DND-41 (cell line): Measurements from ENCODE around the gene CPLANE1.
A peak's percentile ranks its signal among the peaks of the same experiment; 100 is the strongest.
"Not testable (repeated sequence)": the region's sequence is repeated elsewhere in the genome, so short reads cannot be mapped to it uniquely, and the experiment has no call there.

Experiments
- ATAC-seq: fragments of 200-7000 bp; cut with Tn5 transposase; 3 replicates; pipeline ENCODE4 v1.9.1; 2021; ENCODE audit warnings: low read depth; ENCODE audit not compliant: insufficient read depth
- DNase-seq: peaks from one replicate; pipeline ENCODE4 v3.0.0-alpha.2; 2020
- H2AFZ ChIP-seq: 2 replicates; pipeline ENCODE4 v1.6.0; 2012; ENCODE audit warnings: low read depth, low read length
- H3K27ac ChIP-seq: 2 replicates; pipeline ENCODE4 v1.5.1; 2012; ENCODE audit warnings: low read length, inconsistent platforms
- H3K27me3 ChIP-seq: fragments of 200-600 bp; sonication (generic); 2 replicates; pipeline ENCODE4 v1.6.0; 2012; ENCODE audit warnings: low read length, mild to moderate bottlenecking, inconsistent platforms; ENCODE audit not compliant: insufficient read depth, poor library complexity
- H3K36me3 ChIP-seq: 2 replicates; pipeline ENCODE4 v1.5.1; 2012; ENCODE audit warnings: low read length, inconsistent platforms; ENCODE audit not compliant: insufficient read depth
- H3K4me1 ChIP-seq: 2 replicates; pipeline ENCODE4 v1.5.1; 2012; ENCODE audit warnings: mild to moderate bottlenecking, low read length; ENCODE audit not compliant: insufficient read depth
- H3K4me2 ChIP-seq: 2 replicates; pipeline ENCODE4 v1.6.0; 2012; ENCODE audit warnings: mild to moderate bottlenecking, moderate library complexity, low read length, inconsistent platforms; ENCODE audit not compliant: insufficient read depth
- H3K4me3 ChIP-seq, 2 experiments: fragments of 200-600 bp in 1 of 2; shearing (Covaris generic) in 1 of 2; 2 replicates each; pipeline ENCODE4 v1.5.1; 2012 to 2016; ENCODE audit warnings: inconsistent platforms in 2 of 2, low read length in 2 of 2, mild to moderate bottlenecking in 2 of 2, low read depth in 1 of 2, moderate library complexity in 1 of 2
- H3K79me2 ChIP-seq: 2 replicates; pipeline ENCODE4 v1.6.0; 2012; ENCODE audit warnings: low read length, inconsistent platforms; ENCODE audit not compliant: insufficient read depth
- H3K9ac ChIP-seq: 2 replicates; pipeline ENCODE4 v1.6.0; 2012; ENCODE audit warnings: low read depth, mild to moderate bottlenecking, inconsistent platforms, low read length, moderate library complexity
- H3K9me3 ChIP-seq: 2 replicates; pipeline ENCODE4 v1.5.1; 2012; ENCODE audit warnings: low read length, moderate library complexity, mild to moderate bottlenecking, inconsistent platforms; ENCODE audit not compliant: insufficient read depth, severe bottlenecking
- H4K20me1 ChIP-seq: 2 replicates; pipeline ENCODE4 v1.6.0; 2012; ENCODE audit warnings: low read length; ENCODE audit not compliant: insufficient read depth
- EZH2 ChIP-seq: IDR thresholded peaks from 3 replicates; pipeline ENCODE4 v1.6.1; 2012; ENCODE audit warnings: borderline replicate concordance, low read depth, mild to moderate bottlenecking, moderate library complexity, low read length, inconsistent platforms; ENCODE audit not compliant: severe bottlenecking
- TF ChIP-seq, protein P1 (sequence below): IDR thresholded peaks from 2 replicates; pipeline ENCODE4 v1.5.1; 2012; ENCODE audit warnings: borderline replicate concordance, low read length, moderate library complexity, mild to moderate bottlenecking; ENCODE audit not compliant: poor library complexity, severe bottlenecking; ENCODE audit errors: extremely low read depth

Gene CPLANE1

GRCh38 chr5:37110135-37110534 lies 139.0 kb downstream of the CPLANE1 start:
- Histone ChIP-seq H3K79me2 (no peaks in the 10 kb centered on the region), H3K4me1 (peaks cover 46% of the 10 kb centered on the region), H3K36me3 (peaks cover 51% of the 10 kb centered on the region), H2AFZ (no peak overlapping the region), H3K9me3 (peaks cover 4% of the 10 kb centered on the region), H3K27me3 (no peaks in the 10 kb centered on the region), H4K20me1 (no peaks in the 10 kb centered on the region), H3K4me2 (no peak overlapping the region), H3K27ac (peak overlapping the region; percentile 78), H3K9ac (no peak overlapping the region; the same call in 1 of the 2 replicates), H3K4me3 (no peak overlapping the region)
- TF ChIP-seq, protein P1, sequence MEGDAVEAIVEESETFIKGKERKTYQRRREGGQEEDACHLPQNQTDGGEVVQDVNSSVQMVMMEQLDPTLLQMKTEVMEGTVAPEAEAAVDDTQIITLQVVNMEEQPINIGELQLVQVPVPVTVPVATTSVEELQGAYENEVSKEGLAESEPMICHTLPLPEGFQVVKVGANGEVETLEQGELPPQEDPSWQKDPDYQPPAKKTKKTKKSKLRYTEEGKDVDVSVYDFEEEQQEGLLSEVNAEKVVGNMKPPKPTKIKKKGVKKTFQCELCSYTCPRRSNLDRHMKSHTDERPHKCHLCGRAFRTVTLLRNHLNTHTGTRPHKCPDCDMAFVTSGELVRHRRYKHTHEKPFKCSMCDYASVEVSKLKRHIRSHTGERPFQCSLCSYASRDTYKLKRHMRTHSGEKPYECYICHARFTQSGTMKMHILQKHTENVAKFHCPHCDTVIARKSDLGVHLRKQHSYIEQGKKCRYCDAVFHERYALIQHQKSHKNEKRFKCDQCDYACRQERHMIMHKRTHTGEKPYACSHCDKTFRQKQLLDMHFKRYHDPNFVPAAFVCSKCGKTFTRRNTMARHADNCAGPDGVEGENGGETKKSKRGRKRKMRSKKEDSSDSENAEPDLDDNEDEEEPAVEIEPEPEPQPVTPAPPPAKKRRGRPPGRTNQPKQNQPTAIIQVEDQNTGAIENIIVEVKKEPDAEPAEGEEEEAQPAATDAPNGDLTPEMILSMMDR = no peak
- TF ChIP-seq EZH2 = no peak
- DNase-seq (no peak), ATAC-seq (no peak)

DNA sequence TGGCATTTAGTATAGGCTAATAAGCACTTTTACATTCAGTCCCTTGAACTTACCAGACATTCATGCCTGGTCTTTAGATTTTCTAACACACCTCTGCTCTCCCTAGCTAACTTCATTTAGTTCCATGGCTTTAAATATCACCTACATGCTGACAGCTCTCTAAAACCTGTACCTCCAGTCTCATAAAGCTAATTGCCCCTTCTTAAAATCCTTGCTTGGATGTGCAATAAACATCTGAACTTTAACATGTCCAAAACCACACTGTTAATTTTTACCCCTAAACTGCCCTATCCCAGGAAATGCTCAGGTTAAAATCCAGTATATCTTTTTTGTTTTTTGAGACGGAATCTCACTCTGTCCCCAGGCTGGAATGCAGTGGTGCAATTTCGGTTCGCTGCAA lies 139.8 kb downstream of the CPLANE1 start:
- Histone ChIP-seq H3K9ac (no peak overlapping the region), H3K9me3 (peaks cover 4% of the 10 kb centered on the region), H3K4me3 (no peak overlapping the region), H4K20me1 (no peaks in the 10 kb centered on the region), H3K4me1 (peaks cover 46% of the 10 kb centered on the region), H3K79me2 (no peaks in the 10 kb centered on the region), H3K4me2 (no peak overlapping the region), H3K27ac (peak overlapping the region; percentile 78), H3K27me3 (no peaks in the 10 kb centered on the region), H2AFZ (no peak overlapping the region), H3K36me3 (peaks cover 51% of the 10 kb centered on the region)
- no peak for ATAC-seq
- TF ChIP-seq EZH2 = no peak
- TF ChIP-seq, protein P1 = no peak
- no peak for DNase-seq

- Histone ChIP-seq H4K20me1 (no peaks in the 10 kb centered on the region), H3K9me3 (no peaks in the 10 kb centered on the region), H3K27ac (peak overlapping the region; percentile 35; the same call in 1 of the 2 replicates), H3K9ac (no peak overlapping the region), H3K4me2 (no peak overlapping the region), H3K4me1 (peaks cover 14% of the 10 kb centered on the region), H2AFZ (no peak overlapping the region), H3K79me2 (no peaks in the 10 kb centered on the region), H3K4me3 (no peak overlapping the region), H3K36me3 (peaks cover 42% of the 10 kb centered on the region), H3K27me3 (no peaks in the 10 kb centered on the region)
- peak; percentile 74 for ATAC-seq
- peak; percentile 16 for DNase-seq
- no peak for TF ChIP-seq EZH2
- TF ChIP-seq, protein P1 = no peak
These were observed 145.9 kb downstream of the CPLANE1 start for GRCh38 chr5:37103302-37103701.

- Histone ChIP-seq H3K36me3 (peaks cover 13% of the 10 kb centered on the region; the same call in 1 of the 2 replicates), H3K4me1 (peaks cover 13% of the 10 kb centered on the region)
- not testable (repeated sequence) for H3K27me3 ChIP-seq, H3K4me2 ChIP-seq, H3K9ac ChIP-seq, H3K4me3 ChIP-seq, DNase-seq, ATAC-seq, H4K20me1 ChIP-seq, H3K27ac ChIP-seq, H3K79me2 ChIP-seq, H3K9me3 ChIP-seq, H2AFZ ChIP-seq
These were observed 149.9 kb downstream of the CPLANE1 start for GRCh38 chr5:37099267-37099666.

GRCh38 chr5:37093795-37094194 lies 155.4 kb downstream of the CPLANE1 start:
- DNase-seq, ATAC-seq, H3K79me2 ChIP-seq, H3K4me1 ChIP-seq, H3K4me3 ChIP-seq, H3K27ac ChIP-seq, H3K36me3 ChIP-seq, H3K9me3 ChIP-seq, H2AFZ ChIP-seq, H3K9ac ChIP-seq, H4K20me1 ChIP-seq, H3K4me2 ChIP-seq, H3K27me3 ChIP-seq: not testable (repeated sequence)
